ENCODE results near the gene TTN.

The TTN gene

GRCh38 chr2:178510384-178510783 is 296.8 kb downstream of the TTN start:
- in situ Hi-C loops (cut with HindIII; ENCODE audit: low pct_unique_long_range_greater_than_20kb, low sequenced_read_pairs): no loop called here
- no peak for TF ChIP-seq JUND (IDR thresholded peaks at IDR 0.05; ENCODE audit: low read depth)
- no peak for DNase-seq (ENCODE audit: low read depth in 1 of 2, low spot score in 1 of 2)

GRCh38 chr2:178508646-178509045 is 298.6 kb downstream of the TTN start:
- in situ Hi-C loops (cut with HindIII; ENCODE audit: low pct_unique_long_range_greater_than_20kb, low sequenced_read_pairs): no loop called here
- no peak for TF ChIP-seq JUND (IDR thresholded peaks at IDR 0.05; ENCODE audit: low read depth)
- DNase-seq (ENCODE audit: low read depth in 1 of 2, low spot score in 1 of 2): no peak

GRCh38 chr2:178506949-178507348 is 300.3 kb downstream of the TTN start:
- TF ChIP-seq JUND (IDR thresholded peaks at IDR 0.05; ENCODE audit: low read depth): no peak
- no peak for DNase-seq (ENCODE audit: low read depth in 1 of 2, low spot score in 1 of 2)
- in situ Hi-C loops (cut with HindIII; ENCODE audit: low pct_unique_long_range_greater_than_20kb, low sequenced_read_pairs): no loop called here

GRCh38 chr2:178506524-178506923 is 300.7 kb downstream of the TTN start:
- in situ Hi-C loops (cut with HindIII; ENCODE audit: low pct_unique_long_range_greater_than_20kb, low sequenced_read_pairs): no loop called here
- TF ChIP-seq JUND (IDR thresholded peaks at IDR 0.05; ENCODE audit: low read depth): no peak
- no peak for DNase-seq (ENCODE audit: low read depth in 1 of 2, low spot score in 1 of 2)

GRCh38 chr2:178506101-178506500 is 301.1 kb downstream of the TTN start:
- TF ChIP-seq JUND (IDR thresholded peaks at IDR 0.05; ENCODE audit: low read depth): no peak
- no peak for DNase-seq (ENCODE audit: low read depth in 1 of 2, low spot score in 1 of 2)
- in situ Hi-C loops (cut with HindIII; ENCODE audit: low pct_unique_long_range_greater_than_20kb, low sequenced_read_pairs): no loop called here

GRCh38 chr2:178502751-178503150 is 304.5 kb downstream of the TTN start:
- no peak for TF ChIP-seq JUND (IDR thresholded peaks at IDR 0.05; ENCODE audit: low read depth)
- in situ Hi-C loops (cut with HindIII; ENCODE audit: low pct_unique_long_range_greater_than_20kb, low sequenced_read_pairs): no loop called here
- no peak for DNase-seq (ENCODE audit: low read depth in 1 of 2, low spot score in 1 of 2)

- no peak for DNase-seq (ENCODE audit: low read depth in 1 of 2, low spot score in 1 of 2)
- in situ Hi-C loops (cut with HindIII; ENCODE audit: low pct_unique_long_range_greater_than_20kb, low sequenced_read_pairs): no loop called here
- TF ChIP-seq JUND (IDR thresholded peaks at IDR 0.05; ENCODE audit: low read depth): no peak
Observed at GRCh38 chr2:178499640-178500039, 307.6 kb downstream of the TTN start.

GRCh38 chr2:178498137-178498536 is 309.1 kb downstream of the TTN start:
- no peak for TF ChIP-seq JUND (IDR thresholded peaks at IDR 0.05; ENCODE audit: low read depth)
- in situ Hi-C loops (cut with HindIII; ENCODE audit: low pct_unique_long_range_greater_than_20kb, low sequenced_read_pairs): no loop called here
- no peak for DNase-seq (ENCODE audit: low read depth in 1 of 2, low spot score in 1 of 2)

- TF ChIP-seq JUND (IDR thresholded peaks at IDR 0.05; ENCODE audit: low read depth): no peak
- in situ Hi-C loops (cut with HindIII; ENCODE audit: low pct_unique_long_range_greater_than_20kb, low sequenced_read_pairs): no loop called here
- no peak for DNase-seq (ENCODE audit: low read depth in 1 of 2, low spot score in 1 of 2)
Observed at GRCh38 chr2:178496049-178496448, 311.2 kb downstream of the TTN start.

- in situ Hi-C loops (cut with HindIII; ENCODE audit: low pct_unique_long_range_greater_than_20kb, low sequenced_read_pairs): no loop called here
Observed at GRCh38 chr2:178491612-178492011, 315.6 kb downstream of the TTN start.

GRCh38 chr2:178485356-178485755 is 321.9 kb downstream of the TTN start:
- TF ChIP-seq JUND (IDR thresholded peaks at IDR 0.05; ENCODE audit: low read depth): no peak
- DNase-seq (ENCODE audit: low read depth in 1 of 2, low spot score in 1 of 2): no peak
- in situ Hi-C loops (cut with HindIII; ENCODE audit: low pct_unique_long_range_greater_than_20kb, low sequenced_read_pairs): no loop called here

More at GRCh38 chr2:178491612-178492011, 315.6 kb downstream of the TTN start:
- DNase-seq (ENCODE audit: low read depth in 1 of 2, low spot score in 1 of 2): no peak
- no peak for TF ChIP-seq JUND (IDR thresholded peaks at IDR 0.05; ENCODE audit: low read depth)

GRCh38 chr2:178484245-178485041 is 322.8 kb downstream of the TTN start:
- no peak for DNase-seq (ENCODE audit: low read depth in 1 of 2, low spot score in 1 of 2)
- in situ Hi-C loops (cut with HindIII; ENCODE audit: low pct_unique_long_range_greater_than_20kb, low sequenced_read_pairs): no loop called here
- TF ChIP-seq JUND (IDR thresholded peaks at IDR 0.05; ENCODE audit: low read depth): no peak

GRCh38 chr2:178482437-178482836 is 324.8 kb downstream of the TTN start:
- TF ChIP-seq JUND (IDR thresholded peaks at IDR 0.05; ENCODE audit: low read depth): no peak
- DNase-seq (ENCODE audit: low read depth in 1 of 2, low spot score in 1 of 2): no peak
- in situ Hi-C loops (cut with HindIII; ENCODE audit: low pct_unique_long_range_greater_than_20kb, low sequenced_read_pairs): no loop called here
